Endodermal cell (in vitro differentiated cells): ENCODE results near the gene NAALADL2. TPM values are rescaled to one million over a fixed set of nuclear protein-coding genes. Genes with fewer than 3 reads are reported as not detected.

Experiments used
- DNase-seq: peaks from one replicate; pipeline ENCODE4 v3.0.0-alpha.2; 2017
- H3K27ac ChIP-seq: 2 replicates; pipeline ENCODE4 v1.5.1; 2013; ENCODE audit warnings: mild to moderate bottlenecking, low read depth, low read length, moderate library complexity
- H3K27me3 ChIP-seq: 2 replicates; pipeline ENCODE4 v1.6.1; 2013; ENCODE audit warnings: mild to moderate bottlenecking, low read length, moderate library complexity; ENCODE audit not compliant: insufficient read depth, control insufficient read depth, poor library complexity, severe bottlenecking
- H3K36me3 ChIP-seq: 2 replicates; pipeline ENCODE4 v1.7.0; 2013; ENCODE audit warnings: mild to moderate bottlenecking, low read length, moderate library complexity; ENCODE audit not compliant: control insufficient read depth, insufficient read depth
- H3K4me1 ChIP-seq: one replicate; pipeline ENCODE4 v1.7.0; 2013; ENCODE audit warnings: low read length; ENCODE audit not compliant: control insufficient read depth, insufficient read depth
- H3K4me3 ChIP-seq: 2 replicates; pipeline ENCODE4 v1.5.1; 2013; ENCODE audit warnings: mild to moderate bottlenecking, low read length, moderate library complexity
- H3K9ac ChIP-seq: 2 replicates; pipeline ENCODE4 v1.6.1; 2013; ENCODE audit warnings: mild to moderate bottlenecking, low read length, moderate library complexity; ENCODE audit not compliant: poor library complexity, severe bottlenecking; ENCODE audit errors: extremely low read depth
- H3K9me3 ChIP-seq: 2 replicates; pipeline ENCODE4 v1.6.1; 2013; ENCODE audit warnings: mild to moderate bottlenecking, low read length, moderate library complexity; ENCODE audit not compliant: control insufficient read depth
- H3K27ac Mint-ChIP-seq: 2 replicates; pipeline ENCODE4 v1.8.0; 2020; ENCODE audit warnings: mixed read lengths
- H3K27me3 Mint-ChIP-seq: 2 replicates; pipeline ENCODE4 v1.8.0; 2021; ENCODE audit warnings: mild to moderate bottlenecking, mixed read lengths; ENCODE audit not compliant: insufficient read depth
- H3K36me3 Mint-ChIP-seq: 2 replicates; pipeline ENCODE4 v1.8.0; 2020; ENCODE audit warnings: low read depth, mixed read lengths
- H3K4me1 Mint-ChIP-seq: 2 replicates; pipeline ENCODE4 v1.8.0; 2020; ENCODE audit warnings: mixed read lengths
- H3K4me3 Mint-ChIP-seq: 2 replicates; pipeline ENCODE4 v1.8.0; 2020; ENCODE audit warnings: mild to moderate bottlenecking, moderate library complexity, mixed read lengths
- H3K9me3 Mint-ChIP-seq: 2 replicates; pipeline ENCODE4 v1.8.0; 2020; ENCODE audit warnings: mild to moderate bottlenecking, mixed read lengths
- CTCF ChIP-seq: fragments of 200-600 bp; sonication (generic); conservative IDR thresholded peaks from 2 replicates; pipeline ENCODE4 v1.5.0; 2021; ENCODE audit warnings: antibody characterized with exemption, mild to moderate bottlenecking
- WGBS, 2 experiments: methylation state at CpG; one replicate each; pipeline versions ENCODE4 v1.1.5 to v1.1.7; 2013; ENCODE audit warnings: missing lambda C conversion rate in 2 of 2, mixed read lengths in 1 of 2; ENCODE audit not compliant: insufficient coverage in 1 of 2, insufficient read length in 1 of 2; 5-methylcytosine and 5-hydroxymethylcytosine counted together
- total RNA-seq, 2 donors: library from RNA; stranded (reverse); fragmentation: NEBNext Ultra II Directional in 1 of 2; extraction: Animal tissue kit (Norgen Biotek cat#: 25700) in 1 of 2; gene quantifications; 2 replicates in 1 of 2; 3 replicates in 1 of 2; pipeline ENCODE4 v1.2.1, GENCODE V29; 2021

NAALADL2 gene
- total RNA-seq, 2 donors from 2014 or later = 1.6 to 1.8 TPM

DNA sequence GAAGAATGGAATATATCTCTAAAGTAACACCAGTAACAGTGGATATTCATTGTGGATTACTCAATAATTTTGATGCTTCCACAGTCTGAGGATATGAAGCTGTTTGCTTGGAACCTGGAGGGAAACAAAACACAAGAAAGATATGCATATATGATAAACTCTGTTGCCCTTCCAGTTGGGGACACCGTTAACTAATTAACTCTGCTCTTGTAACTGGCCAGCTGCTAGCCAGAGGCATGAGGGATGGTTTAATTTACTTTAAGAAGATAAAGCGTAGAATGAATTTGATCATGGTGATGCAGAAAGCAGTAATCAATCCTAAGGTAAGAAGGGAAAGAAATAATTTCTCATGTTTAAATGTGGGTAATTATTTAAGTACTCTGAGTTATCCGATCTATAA is 442.6 kb downstream of the NAALADL2 start:
- no peaks in the 10 kb centered on the region for H3K9me3 ChIP-seq
- H3K36me3 Mint-ChIP-seq = no peaks in the 10 kb centered on the region
- DNase-seq = no peak
- H3K9me3 Mint-ChIP-seq = peaks cover 2% of the 10 kb centered on the region
- H3K36me3 ChIP-seq = no peaks in the 10 kb centered on the region
- WGBS, 2 experiments = 88 to 95% methylated on average over 2 to 3 of the region's 3 CpGs
- no peaks in the 10 kb centered on the region for H3K4me1 ChIP-seq
- no peak overlapping the region for H3K27ac Mint-ChIP-seq
- no peaks in the 10 kb centered on the region for H3K4me1 Mint-ChIP-seq
- TF ChIP-seq CTCF = no peak
- H3K27me3 ChIP-seq = no peaks in the 10 kb centered on the region
- H3K9ac ChIP-seq = no peak overlapping the region
- no peak overlapping the region for H3K4me3 Mint-ChIP-seq
- H3K27ac ChIP-seq = no peak overlapping the region
- H3K4me3 ChIP-seq = no peak overlapping the region
- H3K27me3 Mint-ChIP-seq = no peaks in the 10 kb centered on the region

DNA sequence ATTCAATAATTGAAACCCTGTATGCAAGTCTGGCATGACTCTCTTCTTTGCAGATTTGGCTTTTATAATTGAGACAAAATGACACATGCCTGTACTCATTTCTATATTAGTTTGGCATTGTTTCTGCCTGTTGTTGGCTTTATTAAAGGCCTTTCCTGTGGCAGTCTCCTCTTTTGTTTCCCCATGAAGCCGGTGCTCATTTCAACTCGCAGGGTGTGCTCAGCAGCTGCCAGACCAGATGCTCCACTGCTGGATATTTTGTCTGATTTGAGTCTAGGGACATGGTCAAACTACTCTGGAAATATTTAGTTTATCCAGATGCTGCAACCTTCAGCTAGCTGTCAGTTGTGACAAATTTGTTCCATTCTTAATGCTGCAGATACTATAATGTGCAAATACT is 445.3 kb downstream of the NAALADL2 start:
- H3K4me3 Mint-ChIP-seq = no peak overlapping the region
- Histone ChIP-seq H3K27me3 (no peaks in the 10 kb centered on the region), H3K36me3 (no peaks in the 10 kb centered on the region), H3K4me3 (no peak overlapping the region), H3K4me1 (no peaks in the 10 kb centered on the region), H3K27ac (peak overlapping the region; percentile 30), H3K9me3 (no peaks in the 10 kb centered on the region), H3K9ac (no peak overlapping the region)
- peaks cover 1% of the 10 kb centered on the region for H3K9me3 Mint-ChIP-seq
- no peak overlapping the region for H3K27ac Mint-ChIP-seq
- H3K4me1 Mint-ChIP-seq = no peaks in the 10 kb centered on the region
- H3K27me3 Mint-ChIP-seq = no peaks in the 10 kb centered on the region
- DNase-seq = no peak
- 94 to 100% methylated on average over 1 to 2 of the region's 2 CpGs for WGBS, 2 experiments
- H3K36me3 Mint-ChIP-seq = no peaks in the 10 kb centered on the region
- no peak for TF ChIP-seq CTCF

GRCh38 chr3:175307642-175308041 is 448.5 kb downstream of the NAALADL2 start:
- Histone ChIP-seq H3K9me3 (no peaks in the 10 kb centered on the region), H3K4me1 (no peaks in the 10 kb centered on the region), H3K9ac (no peak overlapping the region), H3K36me3 (no peaks in the 10 kb centered on the region), H3K27ac (no peak overlapping the region), H3K4me3 (no peak overlapping the region), H3K27me3 (no peaks in the 10 kb centered on the region)
- Mint-ChIP-seq H3K27ac (no peak overlapping the region), H3K4me1 (no peaks in the 10 kb centered on the region), H3K27me3 (no peaks in the 10 kb centered on the region), H3K9me3 (no peaks in the 10 kb centered on the region), H3K4me3 (no peak overlapping the region), H3K36me3 (no peaks in the 10 kb centered on the region)
- DNase-seq = no peak
- TF ChIP-seq CTCF = no peak
